ENCODE results near the gene NDUFB8. TPM values are rescaled to one million over a fixed set of nuclear protein-coding genes. Genes with fewer than 3 reads are reported as not detected.

Gene NDUFB8
- total and polyA plus RNA-seq, 2 donors from 2014 or later: 162 to 638 TPM

GRCh38 chr10:100524206-100524605 lies 5.5 kb downstream of the NDUFB8 start:
- H3K4me1 ChIP-seq (ENCODE audit: control insufficient read depth in 2 of 3, insufficient read depth in 2 of 3, low read depth in 1 of 3, low read length in 3 of 3): peaks cover 5 to 11% (median 8%) of the 10 kb centered on the region in 3 donors
- H3K9me3 ChIP-seq (ENCODE audit: control insufficient read depth in 2 of 3, insufficient read depth in 1 of 3, low read length in 3 of 3): no peaks in the 10 kb centered on the region
- H3K27ac ChIP-seq (ENCODE audit: low read depth in 2 of 2, low read length in 2 of 2): no peak overlapping the region
- H3K9ac ChIP-seq (ENCODE audit: low read length in 3 of 3): no peak overlapping the region
- H3K4me3 ChIP-seq (ENCODE audit: low read length in 3 of 3): no peak overlapping the region
- no peak for DNase-seq
- no peaks in the 10 kb centered on the region for H3K27me3 ChIP-seq (ENCODE audit: control insufficient read depth, insufficient read depth, low read length)
- intact Hi-C loops (cut with DNase I): no loop called here
- H3K36me3 ChIP-seq (ENCODE audit: control insufficient read depth in 2 of 3, insufficient read depth in 3 of 3, low read length in 3 of 3): peaks cover 14 to 34% (median 21%) of the 10 kb centered on the region in 3 donors
- no peak for FAIRE-seq
- TF ChIP-seq CTCF (IDR thresholded peaks at IDR 0.05; ENCODE audit: borderline replicate concordance, extremely low read depth, insufficient read depth): no peak

GRCh38 chr10:100522945-100523344 lies 6.7 kb downstream of the NDUFB8 start:
- FAIRE-seq: no peak

GRCh38 chr10:100522107-100522801 lies 7.4 kb downstream of the NDUFB8 start:
- no peak overlapping the region for H3K9ac ChIP-seq (ENCODE audit: low read length in 3 of 3)
- no peak overlapping the region for H3K27ac ChIP-seq (ENCODE audit: low read depth in 2 of 2, low read length in 2 of 2)
- H3K27me3 ChIP-seq (ENCODE audit: control insufficient read depth, insufficient read depth, low read length): no peaks in the 10 kb centered on the region
- TF ChIP-seq CTCF (IDR thresholded peaks at IDR 0.05; ENCODE audit: borderline replicate concordance, extremely low read depth, insufficient read depth): no peak
- peaks cover 14 to 31% (median 21%) of the 10 kb centered on the region in 3 donors for H3K36me3 ChIP-seq (ENCODE audit: control insufficient read depth in 2 of 3, insufficient read depth in 3 of 3, low read length in 3 of 3)
- H3K4me1 ChIP-seq (ENCODE audit: control insufficient read depth in 2 of 3, insufficient read depth in 2 of 3, low read depth in 1 of 3, low read length in 3 of 3): peaks cover 0 to 2% (median 0%) of the 10 kb centered on the region in 3 donors
- intact Hi-C loops (cut with DNase I): no loop called here
- no peaks in the 10 kb centered on the region for H3K9me3 ChIP-seq (ENCODE audit: control insufficient read depth in 2 of 3, insufficient read depth in 1 of 3, low read length in 3 of 3)
- DNase-seq (no peak), FAIRE-seq (no peak)
- H3K4me3 ChIP-seq (ENCODE audit: low read length in 3 of 3): no peak overlapping the region

More at GRCh38 chr10:100522945-100523344, 6.7 kb downstream of the NDUFB8 start:
- no peaks in the 10 kb centered on the region for H3K27me3 ChIP-seq (ENCODE audit: control insufficient read depth, insufficient read depth, low read length)
- no peak for DNase-seq
- H3K27ac ChIP-seq (ENCODE audit: low read depth in 2 of 2, low read length in 2 of 2): no peak overlapping the region
- no peak overlapping the region for H3K4me3 ChIP-seq (ENCODE audit: low read length in 3 of 3)
- H3K9me3 ChIP-seq (ENCODE audit: control insufficient read depth in 2 of 3, insufficient read depth in 1 of 3, low read length in 3 of 3): no peaks in the 10 kb centered on the region
- intact Hi-C loops (cut with DNase I): no loop called here
- H3K9ac ChIP-seq (ENCODE audit: low read length in 3 of 3): no peak overlapping the region
- H3K4me1 ChIP-seq (ENCODE audit: control insufficient read depth in 2 of 3, insufficient read depth in 2 of 3, low read depth in 1 of 3, low read length in 3 of 3): peaks cover 0 to 2% (median 0%) of the 10 kb centered on the region in 3 donors
- no peak for TF ChIP-seq CTCF (IDR thresholded peaks at IDR 0.05; ENCODE audit: borderline replicate concordance, extremely low read depth, insufficient read depth)
- H3K36me3 ChIP-seq (ENCODE audit: control insufficient read depth in 2 of 3, insufficient read depth in 3 of 3, low read length in 3 of 3): peaks cover 14 to 34% (median 21%) of the 10 kb centered on the region in 3 donors

Data from kidney (tissue), 14 donors.